Cardiac fibroblast (primary cell): ENCODE results near the gene TBX18.

Experiments
- DNase-seq, 2 donors: peaks; one replicate each; pipeline versions ENCODE4 v3.0.0 to v3.0.0-alpha.2; 2010; ENCODE audit warnings: low read depth in 2 of 2
- H3K4me3 ChIP-seq, 2 donors: replicated peaks in 1 of 2; 1 replicate in 1 of 2; 2 replicates in 1 of 2; pipeline ENCODE4 v1.5.1; 2011; ENCODE audit warnings: low read depth in 2 of 2, low read length in 2 of 2, mild to moderate bottlenecking in 2 of 2, moderate library complexity in 1 of 2
- TF ChIP-seq, protein P1 (sequence below): IDR thresholded peaks from one replicate; pipeline ENCODE4 v1.5.1; 2011; ENCODE audit warnings: low read depth, mild to moderate bottlenecking, low read length, inconsistent platforms

Gene TBX18

DNA sequence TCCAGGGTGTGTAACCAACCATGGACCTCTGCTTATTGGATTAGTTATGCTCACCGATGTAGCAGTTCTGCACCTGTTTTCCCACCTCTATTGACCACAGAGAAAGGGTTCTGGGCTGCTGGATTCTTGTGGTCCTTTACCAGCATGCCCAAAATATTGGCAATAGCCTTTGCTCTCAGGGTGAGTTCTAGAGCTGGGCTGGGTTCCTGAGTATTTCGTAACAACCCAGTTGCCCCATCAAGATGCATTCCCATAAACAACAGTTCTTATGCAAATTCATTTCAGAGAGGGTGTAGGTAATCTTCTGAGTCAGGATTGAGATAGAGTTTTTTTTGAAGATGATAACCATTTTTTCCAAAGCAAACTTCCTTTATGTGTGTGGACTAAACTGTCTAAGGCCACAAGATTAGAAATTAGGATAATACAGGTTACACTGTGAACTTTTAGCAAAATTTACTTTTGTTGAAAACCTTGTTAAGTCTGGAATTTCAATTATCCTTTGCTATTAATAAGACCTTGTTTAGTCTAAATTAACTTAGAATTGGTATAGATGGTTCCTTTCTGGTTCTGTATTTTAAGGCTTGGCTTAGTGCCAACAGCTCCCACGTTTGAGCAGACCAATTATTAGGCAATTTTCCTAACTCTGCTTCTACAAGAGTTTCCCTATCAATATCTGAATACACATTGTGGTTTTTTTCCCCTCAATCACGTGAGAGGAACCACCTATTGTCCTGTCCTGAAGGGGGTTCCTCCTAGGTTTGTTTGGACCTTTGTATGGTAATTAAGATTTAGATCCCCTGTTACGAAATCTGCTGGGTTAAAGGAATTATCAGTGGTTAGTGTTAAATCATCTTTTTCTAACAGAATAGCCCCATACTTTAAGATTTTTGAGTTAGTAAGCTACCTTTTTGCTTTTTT is 46.1 kb downstream of the TBX18 start:
- TF ChIP-seq, protein P1, sequence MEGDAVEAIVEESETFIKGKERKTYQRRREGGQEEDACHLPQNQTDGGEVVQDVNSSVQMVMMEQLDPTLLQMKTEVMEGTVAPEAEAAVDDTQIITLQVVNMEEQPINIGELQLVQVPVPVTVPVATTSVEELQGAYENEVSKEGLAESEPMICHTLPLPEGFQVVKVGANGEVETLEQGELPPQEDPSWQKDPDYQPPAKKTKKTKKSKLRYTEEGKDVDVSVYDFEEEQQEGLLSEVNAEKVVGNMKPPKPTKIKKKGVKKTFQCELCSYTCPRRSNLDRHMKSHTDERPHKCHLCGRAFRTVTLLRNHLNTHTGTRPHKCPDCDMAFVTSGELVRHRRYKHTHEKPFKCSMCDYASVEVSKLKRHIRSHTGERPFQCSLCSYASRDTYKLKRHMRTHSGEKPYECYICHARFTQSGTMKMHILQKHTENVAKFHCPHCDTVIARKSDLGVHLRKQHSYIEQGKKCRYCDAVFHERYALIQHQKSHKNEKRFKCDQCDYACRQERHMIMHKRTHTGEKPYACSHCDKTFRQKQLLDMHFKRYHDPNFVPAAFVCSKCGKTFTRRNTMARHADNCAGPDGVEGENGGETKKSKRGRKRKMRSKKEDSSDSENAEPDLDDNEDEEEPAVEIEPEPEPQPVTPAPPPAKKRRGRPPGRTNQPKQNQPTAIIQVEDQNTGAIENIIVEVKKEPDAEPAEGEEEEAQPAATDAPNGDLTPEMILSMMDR, result no peak
- no peak overlapping the region for H3K4me3 ChIP-seq
- DNase-seq, result peak in 1 of 2 donors; percentile 25

DNA sequence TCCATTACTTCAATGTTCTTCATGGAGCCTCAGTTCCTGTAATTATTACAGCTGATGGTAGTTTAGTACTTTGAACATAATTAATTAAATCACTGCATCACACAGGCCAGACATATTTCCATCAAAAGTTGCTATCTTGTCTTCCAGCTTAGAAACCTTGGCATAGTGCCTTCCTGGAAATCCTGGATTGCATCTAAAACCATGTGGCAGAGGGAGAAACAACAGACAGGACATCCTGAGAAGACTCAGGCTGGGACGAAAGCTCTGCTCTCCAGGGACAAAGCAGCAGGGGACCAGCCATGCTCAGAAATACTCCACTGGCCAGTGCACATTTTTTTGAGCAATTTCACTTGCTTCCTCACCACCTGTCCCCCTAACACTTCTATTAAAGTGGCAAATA is 55.3 kb downstream of the TBX18 start:
- no peak overlapping the region for H3K4me3 ChIP-seq
- DNase-seq, result no peak
- TF ChIP-seq, protein P1, result no peak

DNA sequence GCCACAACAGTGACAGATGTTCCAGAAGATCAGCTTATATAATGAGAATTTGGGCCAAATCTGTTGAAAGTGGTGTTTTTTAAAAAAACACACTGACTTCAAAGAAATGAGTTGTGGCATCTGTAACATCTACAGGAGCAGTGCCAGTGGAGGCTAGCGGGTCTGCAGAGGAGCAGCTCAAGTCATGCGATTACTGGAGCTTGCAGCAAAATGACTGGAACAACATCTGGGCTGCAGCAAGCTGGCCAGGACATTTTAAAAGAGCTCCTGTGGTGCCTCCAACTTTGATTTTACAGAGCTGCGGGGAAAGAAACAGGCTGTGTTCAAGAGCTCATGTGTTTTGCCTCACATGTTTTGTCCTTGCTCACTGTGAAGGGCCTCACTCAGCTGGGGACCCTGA is 57.2 kb downstream of the TBX18 start:
- H3K4me3 ChIP-seq, result no peak overlapping the region
- no peak for DNase-seq
- TF ChIP-seq, protein P1, result no peak

- H3K4me3 ChIP-seq, result no peak overlapping the region
- DNase-seq, result peak in 1 of 2 donors; percentile 15
- TF ChIP-seq, protein P1, result no peak
Observed at GRCh38 chr6:84696166-84696565, 68.2 kb downstream of the TBX18 start.

DNA sequence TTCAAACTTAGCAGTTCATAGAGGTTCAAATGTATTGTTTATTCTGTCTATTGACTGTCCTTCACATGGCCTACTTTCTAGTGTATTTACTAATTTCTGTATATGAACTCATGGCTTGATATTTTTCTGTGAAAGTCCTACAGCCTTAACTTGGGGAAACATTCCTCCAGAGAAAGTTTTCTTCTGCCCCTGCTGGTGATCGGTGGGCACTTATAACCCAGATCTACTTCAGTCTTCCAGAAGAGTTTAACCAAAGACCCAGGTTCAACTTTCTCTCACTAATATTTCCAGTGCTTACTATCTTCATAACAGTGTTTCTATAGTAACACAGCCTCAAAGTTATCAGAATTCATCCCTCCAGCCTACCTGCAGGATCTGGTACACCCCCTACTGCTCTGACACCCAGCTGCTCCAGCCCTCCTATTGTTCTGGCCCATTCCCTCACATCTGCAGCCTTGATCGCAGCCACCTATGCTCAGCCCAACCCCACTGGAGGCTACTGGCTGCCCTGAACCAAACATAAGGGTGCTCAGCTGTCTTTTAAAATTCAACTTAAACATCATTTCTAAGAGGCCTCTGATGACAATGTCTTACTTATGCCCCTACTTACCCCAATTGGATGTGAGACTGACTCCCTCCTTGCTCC is 72.3 kb downstream of the TBX18 start:
- TF ChIP-seq, protein P1, result no peak
- DNase-seq, result no peak
- H3K4me3 ChIP-seq, result no peak overlapping the region

GRCh38 chr6:84688141-84688873 is 76.1 kb downstream of the TBX18 start:
- H3K4me3 ChIP-seq, result no peak overlapping the region
- TF ChIP-seq, protein P1, result no peak
- peak in 1 of 2 donors; percentile 57 for DNase-seq
